HG03159 (cell line): ENCODE data around the gene HS6ST3.

Source experiments
- ATAC-seq: cut with Tn5 transposase; IDR thresholded peaks from one replicate; pipeline ENCODE4 v1.9.1; 2021; ENCODE audit warnings: mild to moderate bottlenecking, moderate library complexity; ENCODE audit not compliant: unreplicated experiment

HS6ST3 gene

GRCh38 chr13:96294930-96295881, 205.3 kb downstream of the HS6ST3 start:
- no peak for ATAC-seq

- ATAC-seq = no peak
These were observed 207.5 kb downstream of the HS6ST3 start for GRCh38 chr13:96297360-96297759.

GRCh38 chr13:96299235-96299634, 209.3 kb downstream of the HS6ST3 start:
- ATAC-seq = no peak

- no peak for ATAC-seq
These were observed 218.7 kb downstream of the HS6ST3 start for GRCh38 chr13:96308568-96308967.

GRCh38 chr13:96314974-96315373, 225.1 kb downstream of the HS6ST3 start:
- ATAC-seq = no peak

- ATAC-seq = no peak
These were observed 248.1 kb downstream of the HS6ST3 start for GRCh38 chr13:96338030-96338429.

- ATAC-seq = no peak
These were observed 252.4 kb downstream of the HS6ST3 start for GRCh38 chr13:96342286-96342685.

GRCh38 chr13:96342852-96343465, 253.1 kb downstream of the HS6ST3 start:
- ATAC-seq = no peak

GRCh38 chr13:96346921-96347320, 257.0 kb downstream of the HS6ST3 start:
- no peak for ATAC-seq

GRCh38 chr13:96373597-96373996, 283.7 kb downstream of the HS6ST3 start:
- ATAC-seq = no peak

GRCh38 chr13:96377835-96378234, 287.9 kb downstream of the HS6ST3 start:
- no peak for ATAC-seq

- no peak for ATAC-seq
These were observed 290.1 kb downstream of the HS6ST3 start for GRCh38 chr13:96379967-96380366.

- ATAC-seq = no peak
These were observed 291.8 kb downstream of the HS6ST3 start for GRCh38 chr13:96381681-96382080.

GRCh38 chr13:96388598-96388997, 298.7 kb downstream of the HS6ST3 start:
- ATAC-seq = no peak

- ATAC-seq = no peak
These were observed 301.7 kb downstream of the HS6ST3 start for GRCh38 chr13:96391606-96392005.

GRCh38 chr13:96397807-96398206, 307.9 kb downstream of the HS6ST3 start:
- ATAC-seq = no peak

GRCh38 chr13:96398486-96398885, 308.6 kb downstream of the HS6ST3 start:
- no peak for ATAC-seq

- no peak for ATAC-seq
These were observed 313.3 kb downstream of the HS6ST3 start for GRCh38 chr13:96403241-96403640.

GRCh38 chr13:96403651-96404050, 313.7 kb downstream of the HS6ST3 start:
- ATAC-seq = no peak

- ATAC-seq = no peak
These were observed 326.0 kb downstream of the HS6ST3 start for GRCh38 chr13:96415831-96416385.

GRCh38 chr13:96417939-96418685, 328.2 kb downstream of the HS6ST3 start:
- no peak for ATAC-seq
